MM.1S (cell line): ENCODE data around the gene NUDC.
"Not testable (repeated sequence)": the region's sequence is repeated elsewhere in the genome, so short reads cannot be mapped to it uniquely, and the experiment has no call there.

Experiments
- DNase-seq: peaks from one replicate; pipeline ENCODE4 v3.0.0-alpha.2; 2015
- H2AFZ ChIP-seq: fragments of 300-600 bp; sonication (generic); 2 replicates; pipeline ENCODE4 v1.6.0; 2016; ENCODE audit warnings: antibody characterized with exemption, low read length
- H3F3A ChIP-seq: fragments of 300-600 bp; sonication (generic); 2 replicates; pipeline ENCODE4 v1.6.1; 2016; ENCODE audit warnings: mild to moderate bottlenecking, antibody characterized with exemption, low read length, moderate library complexity, mixed read lengths; ENCODE audit not compliant: insufficient read depth
- H3K27ac ChIP-seq: fragments of 300-600 bp; sonication (generic); 2 replicates; pipeline ENCODE4 v1.5.1; 2016; ENCODE audit warnings: mild to moderate bottlenecking, low read length
- H3K27me3 ChIP-seq: fragments of 300-600 bp; sonication (generic); replicated peaks from 2 replicates; pipeline ENCODE4 v1.6.0; 2016; ENCODE audit warnings: low read length; ENCODE audit not compliant: insufficient read depth
- H3K36me3 ChIP-seq: fragments of 300-600 bp; sonication (generic); replicated peaks from 2 replicates; pipeline ENCODE4 v1.6.1; 2016; ENCODE audit warnings: mild to moderate bottlenecking, low read length, mixed read lengths; ENCODE audit not compliant: insufficient read depth
- H3K4me1 ChIP-seq: fragments of 300-600 bp; sonication (generic); 2 replicates; pipeline ENCODE4 v1.6.1; 2016; ENCODE audit warnings: low read length, mixed read lengths
- H3K4me2 ChIP-seq: fragments of 300-600 bp; sonication (generic); 2 replicates; pipeline ENCODE4 v1.6.0; 2016; ENCODE audit warnings: low read depth, low read length
- H3K4me3 ChIP-seq: fragments of 300-600 bp; sonication (generic); 2 replicates; pipeline ENCODE4 v1.5.1; 2016; ENCODE audit warnings: low read length, mixed read lengths
- H3K79me2 ChIP-seq: fragments of 300-600 bp; sonication (generic); 2 replicates; pipeline ENCODE4 v1.6.1; 2016; ENCODE audit warnings: mixed run types, low read length, mixed read lengths
- H3K9ac ChIP-seq: fragments of 300-600 bp; sonication (generic); 2 replicates; pipeline ENCODE4 v1.6.1; 2016; ENCODE audit warnings: low read length, mixed read lengths
- H3K9me2 ChIP-seq: fragments of 300-600 bp; sonication (generic); replicated peaks from 2 replicates; pipeline ENCODE4 v1.6.1; 2016; ENCODE audit warnings: mild to moderate bottlenecking, low read length, mixed read lengths; ENCODE audit not compliant: insufficient read depth
- H3K9me3 ChIP-seq: fragments of 300-600 bp; sonication (generic); replicated peaks from 2 replicates; pipeline ENCODE4 v1.6.1; 2016; ENCODE audit warnings: mild to moderate bottlenecking, low read length, mixed read lengths; ENCODE audit not compliant: insufficient read depth
- H4K20me1 ChIP-seq: fragments of 300-600 bp; sonication (generic); 2 replicates; pipeline ENCODE4 v1.6.1; 2016; ENCODE audit warnings: mild to moderate bottlenecking, low read length, moderate library complexity, mixed read lengths; ENCODE audit not compliant: insufficient read depth
- EZH2 ChIP-seq: fragments of 300-600 bp; sonication (generic); optimal IDR thresholded peaks from 2 replicates; pipeline ENCODE3; 2017; ENCODE audit warnings: low read depth, mild to moderate bottlenecking, antibody characterized with exemption, low read length, mixed read lengths
- EZH2phosphoT487 ChIP-seq: fragments of 300-600 bp; sonication (generic); IDR thresholded peaks from 2 replicates; pipeline ENCODE4 v1.6.1; 2018; ENCODE audit warnings: antibody characterized with exemption, low read length
- TF ChIP-seq, protein P1 (sequence below): fragments of 300-600 bp; sonication (generic); IDR thresholded peaks from 2 replicates; pipeline ENCODE4 v1.5.1; 2016; ENCODE audit warnings: antibody characterized with exemption, low read length, mixed read lengths

Gene NUDC

DNA sequence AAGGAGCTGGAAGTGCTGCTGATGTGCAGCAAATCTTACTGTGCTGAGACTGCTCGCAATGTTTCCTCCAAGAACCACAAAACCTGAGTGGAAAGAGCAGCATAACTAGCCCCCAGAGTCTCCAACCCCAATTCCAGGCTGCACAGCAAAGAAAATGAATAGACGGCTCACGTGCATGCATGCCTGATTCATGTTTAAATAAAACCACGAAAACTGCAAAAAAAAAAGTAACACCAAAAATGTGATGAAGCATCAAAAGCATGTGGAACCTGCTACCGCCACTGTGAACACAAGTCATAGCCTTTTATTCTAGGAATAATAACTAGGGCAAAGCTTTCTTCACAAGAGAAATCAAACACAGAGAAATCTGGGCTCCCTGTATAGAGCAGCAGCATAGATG is 62.3 kb downstream of the NUDC start:
- Histone ChIP-seq H3K36me3 (no peaks in the 10 kb centered on the region), H2AFZ (no peak overlapping the region), H4K20me1 (no peaks in the 10 kb centered on the region), H3F3A (0 out of 2 replicates have a peak, but pooled peaks cover 4% of the 10 kb centered on the region), H3K4me1 (peaks cover 9% of the 10 kb centered on the region), H3K9me2 (no peaks in the 10 kb centered on the region), H3K27ac (no peak overlapping the region), H3K4me2 (no peak overlapping the region), H3K4me3 (no peak overlapping the region), H3K9ac (no peak overlapping the region), H3K79me2 (no peaks in the 10 kb centered on the region), H3K9me3 (no peaks in the 10 kb centered on the region), H3K27me3 (no peaks in the 10 kb centered on the region)
- DNase-seq = no peak
- TF ChIP-seq EZH2phosphoT487 = no peak
- no peak for TF ChIP-seq EZH2

DNA sequence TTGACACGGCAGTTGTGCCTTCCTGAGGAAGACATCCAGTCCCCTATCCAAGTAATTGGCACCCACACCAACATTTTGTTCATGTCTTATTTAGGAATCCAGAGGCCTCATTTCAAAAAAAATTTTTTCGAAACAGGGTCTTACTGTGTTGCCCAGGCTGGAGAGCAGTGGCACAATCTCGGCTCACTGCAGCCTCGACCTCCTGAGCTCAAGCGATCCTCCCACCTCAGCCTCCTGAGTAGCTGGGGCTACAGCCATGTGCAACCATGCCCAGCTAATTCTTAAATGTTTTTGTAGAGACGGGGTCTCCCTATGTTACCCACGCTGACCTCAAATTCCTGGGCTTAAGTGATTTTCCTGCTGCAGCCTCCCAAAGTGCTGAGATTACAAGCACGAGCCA is 62.7 kb downstream of the NUDC start:
- H3K79me2 ChIP-seq = no peaks in the 10 kb centered on the region
- no peak overlapping the region for H3K27ac ChIP-seq

DNA sequence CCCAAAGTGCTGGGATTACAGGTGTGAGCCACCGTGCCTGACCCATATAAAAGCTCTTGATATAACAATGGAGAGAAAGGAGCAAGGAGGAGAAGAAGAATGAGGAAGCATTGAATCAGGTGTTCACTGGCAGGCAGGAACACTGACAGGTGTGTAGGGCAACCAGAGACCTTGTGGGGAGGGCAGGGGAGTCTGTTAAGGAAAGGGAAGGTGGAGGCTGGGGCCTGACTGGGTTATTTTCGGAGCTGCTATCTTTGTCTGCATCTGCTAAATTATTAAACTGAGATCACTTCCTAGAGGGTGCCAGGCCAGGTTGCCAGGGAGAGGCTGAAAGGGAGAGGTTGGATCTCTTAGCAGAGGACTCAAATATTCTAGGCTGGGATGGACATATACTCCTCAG is 65.1 kb downstream of the NUDC start:
- H3K4me1 ChIP-seq = peaks cover 9% of the 10 kb centered on the region
- no peaks in the 10 kb centered on the region for H4K20me1 ChIP-seq
- H3K9ac ChIP-seq = no peak overlapping the region
- H3K27ac ChIP-seq = no peak overlapping the region
- H3F3A ChIP-seq = 0 out of 2 replicates have a peak, but pooled peaks cover 4% of the 10 kb centered on the region
- TF ChIP-seq EZH2 = no peak
- TF ChIP-seq, protein P1, sequence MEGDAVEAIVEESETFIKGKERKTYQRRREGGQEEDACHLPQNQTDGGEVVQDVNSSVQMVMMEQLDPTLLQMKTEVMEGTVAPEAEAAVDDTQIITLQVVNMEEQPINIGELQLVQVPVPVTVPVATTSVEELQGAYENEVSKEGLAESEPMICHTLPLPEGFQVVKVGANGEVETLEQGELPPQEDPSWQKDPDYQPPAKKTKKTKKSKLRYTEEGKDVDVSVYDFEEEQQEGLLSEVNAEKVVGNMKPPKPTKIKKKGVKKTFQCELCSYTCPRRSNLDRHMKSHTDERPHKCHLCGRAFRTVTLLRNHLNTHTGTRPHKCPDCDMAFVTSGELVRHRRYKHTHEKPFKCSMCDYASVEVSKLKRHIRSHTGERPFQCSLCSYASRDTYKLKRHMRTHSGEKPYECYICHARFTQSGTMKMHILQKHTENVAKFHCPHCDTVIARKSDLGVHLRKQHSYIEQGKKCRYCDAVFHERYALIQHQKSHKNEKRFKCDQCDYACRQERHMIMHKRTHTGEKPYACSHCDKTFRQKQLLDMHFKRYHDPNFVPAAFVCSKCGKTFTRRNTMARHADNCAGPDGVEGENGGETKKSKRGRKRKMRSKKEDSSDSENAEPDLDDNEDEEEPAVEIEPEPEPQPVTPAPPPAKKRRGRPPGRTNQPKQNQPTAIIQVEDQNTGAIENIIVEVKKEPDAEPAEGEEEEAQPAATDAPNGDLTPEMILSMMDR = no peak
- no peak for TF ChIP-seq EZH2phosphoT487
- H3K4me2 ChIP-seq = peak overlapping the region; percentile 4; the same call in 1 of the 2 replicates
- no peaks in the 10 kb centered on the region for H3K36me3 ChIP-seq
- peak overlapping the region; percentile 0; the same call in 1 of the 2 replicates for H2AFZ ChIP-seq
- H3K79me2 ChIP-seq = no peaks in the 10 kb centered on the region
- H3K9me2 ChIP-seq = no peaks in the 10 kb centered on the region
- no peaks in the 10 kb centered on the region for H3K9me3 ChIP-seq
- DNase-seq = peak; percentile 11
- H3K4me3 ChIP-seq = no peak overlapping the region
- H3K27me3 ChIP-seq = peaks cover 11% of the 10 kb centered on the region

More for the DNA sequence above, 62.7 kb downstream of the NUDC start:
- Histone ChIP-seq H2AFZ (no peak overlapping the region), H3K4me3 (no peak overlapping the region), H3K9ac (no peak overlapping the region), H4K20me1 (no peaks in the 10 kb centered on the region), H3K4me1 (peaks cover 9% of the 10 kb centered on the region), H3F3A (0 out of 2 replicates have a peak, but pooled peaks cover 4% of the 10 kb centered on the region), H3K4me2 (no peak overlapping the region), H3K27me3 (no peaks in the 10 kb centered on the region), H3K9me3 (no peaks in the 10 kb centered on the region), H3K36me3 (no peaks in the 10 kb centered on the region), H3K9me2 (no peaks in the 10 kb centered on the region)
- DNase-seq = no peak
- no peak for TF ChIP-seq EZH2
- TF ChIP-seq EZH2phosphoT487 = no peak
- TF ChIP-seq, protein P1 = no peak

DNA sequence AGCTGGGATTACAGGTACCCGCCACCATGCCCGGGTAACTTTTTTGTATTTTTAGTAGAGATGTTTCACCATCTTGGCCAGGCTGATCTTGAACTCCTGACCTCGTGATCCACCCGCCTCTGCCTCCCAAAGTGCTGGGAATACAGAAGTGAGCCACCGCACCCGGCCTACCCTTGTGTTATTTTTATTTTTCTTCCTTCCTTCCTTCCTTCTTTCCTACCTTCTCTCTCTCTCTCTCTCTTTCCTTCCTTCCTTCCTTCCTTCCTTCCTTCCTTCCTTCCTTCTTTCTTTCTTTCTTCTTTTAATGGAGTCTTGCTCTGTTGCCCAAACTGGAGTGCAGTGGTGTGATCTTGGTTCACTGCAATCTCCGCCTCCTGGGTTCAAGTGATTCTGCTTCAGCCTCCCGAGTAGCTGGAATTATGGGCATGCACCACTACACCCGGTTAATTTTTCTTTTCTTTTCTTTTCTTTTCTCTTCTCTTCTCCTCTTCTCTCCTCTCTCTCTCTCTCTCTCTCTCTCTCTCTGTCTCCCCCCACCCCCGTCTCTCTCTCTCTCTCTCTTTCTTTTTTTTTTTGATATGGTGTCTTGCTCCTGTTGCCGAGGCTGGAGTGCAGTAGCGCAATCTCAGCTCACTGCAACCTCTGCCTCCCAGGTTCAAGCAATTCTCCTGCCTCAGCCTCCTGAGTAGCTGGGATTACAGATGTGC is 68.0 kb downstream of the NUDC start:
- DNase-seq, H3F3A ChIP-seq, H3K27ac ChIP-seq, H3K79me2 ChIP-seq, H4K20me1 ChIP-seq, H3K9me2 ChIP-seq, H3K4me2 ChIP-seq, H2AFZ ChIP-seq, H3K36me3 ChIP-seq, H3K4me3 ChIP-seq, H3K9me3 ChIP-seq, H3K9ac ChIP-seq: not testable (repeated sequence)
- Histone ChIP-seq H3K4me1 (peaks cover 14% of the 10 kb centered on the region), H3K27me3 (peaks cover 26% of the 10 kb centered on the region)
